Hematopoietic multipotent progenitor cell treated with erythropoietin and hydrocortisone succinate and interleukin-3 and kit ligand, for 8 days (in vitro differentiated cells): ENCODE measurements around the gene PTCD1.
A peak's percentile ranks its signal among the peaks of the same experiment; 100 is the strongest.

Experiments
- DNase-seq: peaks from one replicate; pipeline ENCODE4 v3.0.0-alpha.2; 2015

PTCD1 gene

GRCh38 chr7:99438573-99439480 lies at the start of gene PTCD1, which contains the start of gene CPSF4:
TSS of gene PTCD1 (minus strand) at chr7:99438798. CDS start at chr7:99435242, 3,556 bp downstream.
TSS of gene CPSF4 (plus strand) at chr7:99438943. CDS start at chr7:99439083, 140 bp downstream.
- DNase-seq: peak; percentile 95

- DNase-seq: no peak
Measured at GRCh38 chr7:99485094-99485493, 46.5 kb upstream of the PTCD1 start.

GRCh38 chr7:99478464-99479440 lies 40.2 kb upstream of the PTCD1 start:
- no peak for DNase-seq

- no peak for DNase-seq
Measured at GRCh38 chr7:99476107-99476506, 37.5 kb upstream of the PTCD1 start.

- DNase-seq: peak; percentile 84
Measured at GRCh38 chr7:99473315-99473596, 34.7 kb upstream of the PTCD1 start.

GRCh38 chr7:99472561-99473314 lies 34.1 kb upstream of the PTCD1 start, which contains the start of gene ZNF789:
TSS of gene ZNF789 (plus strand) at chr7:99472890. CDS start at chr7:99476457, 3,567 bp downstream.
- peak; percentile 98 for DNase-seq

- DNase-seq: no peak
Measured at GRCh38 chr7:99469381-99470065, 30.9 kb upstream of the PTCD1 start.

GRCh38 chr7:99468336-99468918 lies 29.8 kb upstream of the PTCD1 start:
- DNase-seq: no peak

GRCh38 chr7:99465421-99465768 lies 26.8 kb upstream of the PTCD1 start:
- peak; percentile 23 for DNase-seq

- no peak for DNase-seq
Measured at GRCh38 chr7:99461221-99461620, 22.6 kb upstream of the PTCD1 start.

- no peak for DNase-seq
Measured at GRCh38 chr7:99460651-99461050, 22.1 kb upstream of the PTCD1 start.

GRCh38 chr7:99459087-99459486 lies 20.5 kb upstream of the PTCD1 start:
- DNase-seq: peak; percentile 59

- no peak for DNase-seq
Measured at GRCh38 chr7:99457650-99458493, 19.3 kb upstream of the PTCD1 start.

GRCh38 chr7:99457050-99457649 lies 18.6 kb upstream of the PTCD1 start:
- no peak for DNase-seq

- no peak for DNase-seq
Measured at GRCh38 chr7:99456288-99456687, 17.7 kb upstream of the PTCD1 start.

GRCh38 chr7:99455874-99456273 lies 17.3 kb upstream of the PTCD1 start:
- DNase-seq: no peak

- DNase-seq: no peak
Measured at GRCh38 chr7:99453105-99453504, 14.5 kb upstream of the PTCD1 start.

- DNase-seq: no peak
Measured at GRCh38 chr7:99452541-99452940, 13.9 kb upstream of the PTCD1 start.

GRCh38 chr7:99451936-99452335 lies 13.3 kb upstream of the PTCD1 start:
- no peak for DNase-seq

GRCh38 chr7:99449326-99449725 lies 10.7 kb upstream of the PTCD1 start:
- no peak for DNase-seq
